GM18951 (cell line): ENCODE data around the gene ZNF593OS.

ENCODE experiments used
- POLR2A ChIP-seq: IDR thresholded peaks from 4 replicates; pipeline ENCODE4 v1.6.1; 2011; ENCODE audit warnings: mild to moderate bottlenecking; ENCODE audit not compliant: insufficient read length, insufficient read depth; ENCODE audit errors: extremely low read depth
- in situ Hi-C: fragments of 300-500 bp; cut with MboI; formaldehyde crosslinking; loops from one replicate; pipeline ENCODE4 v1.12.0; 2022; ENCODE audit warnings: low sequenced_read_pairs, mixed read lengths, inconsistent platforms; ENCODE audit not compliant: unreplicated experiment

The ZNF593OS gene

DNA sequence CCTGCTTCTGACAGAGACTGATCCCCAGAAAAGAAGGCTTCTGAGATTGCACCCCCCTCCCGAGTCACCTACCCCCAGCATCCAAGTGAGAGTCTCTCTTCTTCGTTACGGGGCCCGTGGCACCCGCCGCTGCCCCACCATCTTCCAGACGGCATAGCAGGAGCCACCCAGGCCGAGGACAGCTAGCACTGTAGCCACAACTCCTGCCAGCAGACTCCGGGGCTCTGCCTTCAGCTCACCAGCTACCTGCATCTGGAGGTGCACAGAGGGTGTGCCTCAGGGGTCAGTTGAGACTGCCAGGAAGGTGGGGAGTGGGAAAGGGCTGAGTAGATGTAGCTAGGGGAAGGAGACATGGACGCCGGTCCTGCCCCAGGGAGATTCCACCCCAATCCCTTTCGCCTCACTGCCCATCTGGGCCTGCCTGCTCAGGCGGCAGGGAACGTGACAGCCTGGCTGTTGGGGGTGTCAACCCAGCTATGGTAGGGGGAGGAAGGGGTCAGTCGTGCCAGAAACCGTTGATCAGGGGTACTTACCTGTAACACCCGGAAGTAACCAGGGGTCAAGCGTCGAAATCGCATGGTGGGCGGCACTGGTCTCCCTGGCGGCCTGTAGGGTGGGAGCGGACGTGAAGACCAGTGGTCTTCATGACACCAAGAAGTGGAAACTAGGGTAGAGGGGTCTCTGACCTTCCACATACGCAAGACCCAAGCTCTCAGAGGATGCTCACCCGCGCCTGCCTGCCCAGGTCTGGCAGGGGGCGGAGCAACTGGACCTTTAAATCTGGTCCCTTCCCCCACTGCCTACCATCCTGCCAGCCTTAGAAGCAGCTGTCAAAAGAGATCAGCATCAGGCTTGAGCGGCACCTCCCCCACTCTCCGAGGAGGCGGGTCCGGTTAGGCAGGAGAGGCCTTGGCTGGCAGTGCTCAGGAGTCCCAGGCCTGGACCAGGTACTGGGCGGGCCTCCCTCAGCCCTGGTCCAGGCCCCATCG lies at the start of gene ZNF593OS:
Gene ZNF593OS (minus strand): TSS at position 749 of the 989 bp plus-strand sequence. CDS start 171 bp downstream, at position 578.
- in situ Hi-C loops = no loop called here
- no peak for TF ChIP-seq POLR2A

DNA sequence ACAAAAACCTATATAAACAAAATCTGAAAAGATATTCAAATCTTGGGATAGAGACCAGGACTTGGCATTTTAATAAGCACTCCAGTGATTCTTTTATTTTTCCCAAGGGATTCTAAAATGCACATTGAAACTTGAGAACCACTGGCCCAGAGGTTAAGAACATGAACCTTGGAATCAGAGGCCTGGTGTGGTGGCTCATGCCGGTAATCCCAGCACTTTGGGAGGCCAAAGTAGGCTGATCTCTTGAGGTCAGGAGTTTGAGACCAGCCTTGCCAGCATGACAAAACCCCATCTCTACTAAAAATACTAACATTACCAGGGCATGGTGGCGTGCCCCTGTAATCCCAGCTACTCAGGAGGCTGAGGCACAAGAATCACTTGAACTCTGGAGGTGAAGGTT lies 49.5 kb upstream of the ZNF593OS start:
- TF ChIP-seq POLR2A = no peak
- in situ Hi-C loops = no loop called here

DNA sequence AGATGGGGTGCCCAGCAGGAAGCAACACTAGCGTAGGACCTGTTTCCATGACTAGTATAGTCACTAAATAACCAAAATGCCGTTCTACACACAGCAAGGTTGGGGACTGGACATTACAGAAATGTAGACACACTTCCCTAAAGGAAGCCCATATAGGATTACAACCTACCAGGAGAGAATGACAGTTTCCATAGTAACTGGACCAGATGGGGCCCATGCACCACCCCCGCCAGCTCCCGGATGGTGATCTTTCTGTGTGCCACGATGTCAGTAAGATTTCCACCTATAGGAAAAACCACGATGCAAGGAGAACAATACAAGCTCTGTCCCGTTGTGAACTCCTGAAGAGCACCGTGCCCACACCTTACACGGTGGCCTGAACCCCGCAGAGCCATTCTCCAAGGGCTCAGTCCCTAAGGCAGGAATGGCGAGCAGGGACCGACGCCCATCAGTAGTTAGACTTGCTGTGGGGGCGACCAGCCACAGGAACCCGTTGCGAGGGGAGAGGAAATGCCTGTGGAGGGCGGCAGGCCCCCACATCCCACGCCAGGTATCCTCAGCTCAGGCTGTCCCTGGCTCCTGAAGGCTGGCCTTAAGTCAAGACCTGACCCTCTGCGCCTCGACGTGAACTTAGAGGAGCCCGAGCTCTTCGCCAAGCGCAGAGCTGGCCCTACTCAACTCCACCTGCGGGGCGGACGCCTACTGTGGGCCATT lies 48.7 kb upstream of the ZNF593OS start:
- in situ Hi-C loops = no loop called here
- TF ChIP-seq POLR2A = no peak

DNA sequence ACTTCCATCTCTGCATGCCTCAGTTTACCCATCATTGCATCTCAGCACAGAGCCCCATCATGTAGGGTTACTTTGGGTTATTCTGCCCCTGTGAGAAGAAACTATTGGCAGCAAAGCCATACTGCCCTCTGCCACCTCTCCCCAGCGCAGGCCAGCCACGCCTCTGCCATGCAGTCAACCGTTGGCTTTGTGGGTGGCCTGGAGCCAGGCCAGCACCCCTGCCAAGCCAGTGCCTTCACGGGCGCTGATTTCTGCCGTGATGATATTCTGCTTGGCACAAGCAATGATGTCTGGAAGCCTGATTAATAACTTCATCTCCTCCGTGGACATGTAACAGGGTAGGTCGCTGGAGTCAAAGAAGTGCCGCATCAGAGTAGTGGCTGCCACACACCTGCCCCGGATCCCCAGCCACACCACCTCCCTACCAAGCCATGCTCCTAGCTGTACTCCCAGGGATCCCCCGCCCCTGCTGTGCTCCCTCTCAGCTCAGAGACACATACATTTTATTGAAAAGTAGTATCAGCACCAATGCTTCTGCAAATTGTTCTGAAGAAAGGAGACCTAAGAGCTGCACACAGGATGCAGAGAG lies 47.4 kb upstream of the ZNF593OS start:
- in situ Hi-C loops = no loop called here
- TF ChIP-seq POLR2A = no peak

DNA sequence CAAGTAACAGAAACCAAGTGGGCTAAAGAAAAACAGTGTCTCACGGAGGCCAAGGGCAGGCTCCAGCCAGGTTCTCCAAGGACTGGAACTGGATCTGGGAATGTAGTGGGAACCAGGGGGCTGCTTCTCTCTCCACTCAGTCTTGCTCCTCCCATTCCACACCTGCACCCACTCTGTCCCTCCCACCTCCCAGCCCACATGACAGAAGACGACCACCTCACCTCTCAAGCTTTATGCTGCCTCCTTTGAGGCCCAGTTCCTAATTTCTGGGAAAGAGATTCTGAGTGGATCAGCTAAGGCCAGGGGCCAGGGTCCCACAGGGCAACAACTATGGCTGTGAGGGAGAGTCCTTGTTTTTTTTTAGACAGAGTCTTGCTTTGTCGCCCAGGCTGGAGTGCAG lies 43.6 kb upstream of the ZNF593OS start:
- no peak for TF ChIP-seq POLR2A
- in situ Hi-C loops = no loop called here

DNA sequence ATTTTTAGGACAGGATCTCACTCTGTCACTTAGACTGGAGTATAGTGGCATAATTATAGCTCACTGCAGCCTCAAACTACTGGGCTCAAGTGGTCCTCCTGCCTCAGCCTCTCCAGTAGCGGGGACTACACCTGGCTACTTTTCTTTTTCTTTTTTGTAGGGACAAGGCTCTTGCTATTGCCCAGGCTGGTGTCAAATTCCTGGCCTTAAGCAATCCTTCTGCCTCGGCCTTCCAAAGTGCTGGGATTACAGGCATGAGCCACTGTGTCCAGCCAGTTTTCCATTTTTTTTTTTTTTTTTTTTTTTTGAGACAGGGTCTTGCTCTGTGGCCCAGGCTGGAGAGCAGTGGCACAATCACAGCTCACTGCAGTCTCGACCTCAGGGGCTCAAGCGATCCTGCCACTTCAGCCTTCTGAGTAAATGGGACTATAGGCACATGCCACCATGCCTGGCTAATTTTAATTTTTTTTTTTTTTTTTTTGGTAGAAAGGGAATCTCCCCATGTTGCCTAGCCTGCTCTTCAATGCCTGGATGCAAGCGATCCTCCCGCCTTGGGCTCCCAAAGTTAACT lies 41.8 kb upstream of the ZNF593OS start:
- in situ Hi-C loops = no loop called here
- no peak for TF ChIP-seq POLR2A

DNA sequence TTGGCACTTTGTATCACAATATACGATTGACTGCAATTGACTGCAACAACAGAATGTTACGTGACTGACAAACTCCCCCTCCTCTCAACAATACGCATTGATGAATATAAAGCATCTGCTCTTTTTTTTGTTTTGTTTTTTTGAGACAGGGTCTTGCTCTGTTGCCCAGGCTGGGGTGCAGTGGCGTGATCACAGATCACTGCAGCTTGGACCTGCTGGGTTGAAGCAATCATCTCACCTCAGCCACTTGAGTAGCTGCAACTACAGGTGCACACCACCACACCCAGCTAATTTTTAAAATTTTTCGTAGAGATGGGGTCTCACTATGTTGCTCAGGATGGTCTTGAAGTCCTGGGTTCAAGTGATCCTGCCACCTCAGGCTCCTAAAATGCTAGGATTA lies 41.1 kb upstream of the ZNF593OS start:
- in situ Hi-C loops = no loop called here
- TF ChIP-seq POLR2A = no peak

DNA sequence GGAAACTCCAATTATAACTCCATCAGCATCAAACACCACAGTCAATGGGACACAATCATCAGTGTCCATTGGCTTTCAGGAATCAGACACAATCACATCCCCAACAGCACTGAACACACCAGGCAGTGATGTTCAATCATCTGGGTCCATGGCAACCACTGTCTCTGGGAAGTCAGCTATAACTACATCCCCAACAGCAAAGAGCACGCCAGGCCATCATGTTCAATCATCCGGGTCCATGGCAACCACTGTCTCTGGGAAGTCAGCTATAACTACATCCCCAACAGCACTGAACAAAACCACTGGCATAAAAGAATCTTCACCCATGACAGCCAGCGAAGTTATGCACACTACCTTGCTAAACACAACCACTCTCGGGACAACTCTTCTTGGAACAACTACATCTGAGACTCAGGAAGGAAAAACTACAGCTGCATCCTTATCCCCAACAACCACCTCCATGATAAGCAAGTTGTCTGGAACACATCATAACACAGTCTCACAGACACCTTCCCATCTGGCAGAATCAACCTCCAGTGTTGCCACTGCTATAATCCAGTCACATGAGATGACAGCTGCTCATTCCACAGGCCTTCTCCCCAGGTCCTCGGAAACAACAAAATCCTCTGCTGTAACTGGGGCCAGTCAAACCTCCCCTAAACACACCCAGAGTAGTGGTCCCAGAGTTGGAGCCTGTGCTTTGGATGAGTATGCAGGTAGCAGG lies 38.7 kb upstream of the ZNF593OS start:
- TF ChIP-seq POLR2A = no peak

DNA sequence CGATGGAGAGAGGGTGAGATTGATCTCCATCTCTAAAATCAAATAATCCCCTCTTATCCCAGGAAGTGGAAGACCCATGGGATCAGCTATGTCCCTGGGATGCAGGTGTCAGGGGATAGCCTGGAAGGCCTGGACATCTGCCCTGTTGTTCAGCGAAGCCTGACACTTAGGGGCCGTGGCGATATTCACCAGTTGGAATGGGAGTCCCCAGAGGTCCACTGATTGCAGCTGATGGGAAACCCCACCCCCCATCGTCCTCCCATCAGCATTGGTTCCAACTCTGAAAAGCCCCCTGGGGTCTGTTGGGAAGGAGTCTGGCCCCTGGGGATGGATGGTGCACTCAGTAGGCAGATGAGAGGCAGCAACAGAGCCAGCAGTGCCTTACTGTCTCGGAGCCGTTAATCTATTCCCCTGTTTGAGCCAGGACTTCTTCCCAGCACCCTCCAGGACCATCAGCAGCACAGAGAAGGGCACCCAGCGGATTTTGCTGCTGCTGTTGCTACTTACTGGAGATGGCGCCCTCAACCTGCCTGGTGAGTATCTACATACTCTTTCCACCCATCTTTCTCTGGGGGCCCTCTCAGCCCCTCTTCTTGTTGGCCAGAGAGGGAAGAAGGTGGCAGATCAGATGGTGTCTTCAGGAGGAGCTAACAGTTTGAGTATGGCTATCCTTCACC lies 32.1 kb upstream of the ZNF593OS start:
- in situ Hi-C loops = no loop called here
- TF ChIP-seq POLR2A = no peak

More for the DNA sequence above, 38.7 kb upstream of the ZNF593OS start:
- in situ Hi-C loops = no loop called here

DNA sequence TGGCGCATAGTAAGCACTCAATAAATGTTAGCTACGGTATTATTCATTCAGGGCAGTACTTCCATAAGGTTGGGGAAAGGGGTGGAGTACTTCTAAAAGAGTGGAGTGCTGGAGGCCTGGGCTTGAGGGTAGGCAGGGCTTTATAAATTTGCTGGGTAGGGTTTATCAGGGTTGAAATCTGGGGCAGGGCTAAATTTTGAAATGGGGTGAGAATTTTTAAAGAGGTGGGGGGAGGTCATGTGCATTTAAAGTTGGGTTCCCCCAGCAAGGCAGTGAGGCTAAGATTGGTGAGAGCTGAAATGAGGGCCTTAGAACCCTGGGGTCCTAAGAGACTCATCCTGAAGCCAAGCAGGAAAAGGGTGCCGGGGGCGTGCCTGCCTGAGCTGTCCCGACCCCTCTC lies 28.8 kb upstream of the ZNF593OS start:
- TF ChIP-seq POLR2A = no peak
- in situ Hi-C loops = no loop called here

DNA sequence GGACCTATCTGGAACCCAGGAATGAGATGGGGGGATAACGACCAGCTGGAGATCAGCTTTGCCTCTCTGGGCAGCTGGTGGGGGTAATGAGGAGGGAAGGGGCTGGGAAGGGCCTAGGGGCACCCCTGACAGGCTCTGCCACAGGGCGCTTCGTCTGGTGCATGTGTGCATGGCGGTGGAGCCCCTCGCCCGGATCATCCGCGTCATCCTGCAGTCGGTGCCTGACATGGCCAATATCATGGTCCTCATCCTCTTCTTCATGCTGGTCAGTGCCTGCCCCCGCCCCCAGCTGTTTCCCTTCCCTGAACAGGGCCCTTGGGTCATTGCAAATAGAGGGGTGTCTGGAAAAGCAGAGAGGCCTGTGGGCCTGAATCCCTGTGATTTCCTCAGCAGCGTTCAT lies 26.2 kb upstream of the ZNF593OS start:
- TF ChIP-seq POLR2A = no peak
- in situ Hi-C loops = no loop called here

DNA sequence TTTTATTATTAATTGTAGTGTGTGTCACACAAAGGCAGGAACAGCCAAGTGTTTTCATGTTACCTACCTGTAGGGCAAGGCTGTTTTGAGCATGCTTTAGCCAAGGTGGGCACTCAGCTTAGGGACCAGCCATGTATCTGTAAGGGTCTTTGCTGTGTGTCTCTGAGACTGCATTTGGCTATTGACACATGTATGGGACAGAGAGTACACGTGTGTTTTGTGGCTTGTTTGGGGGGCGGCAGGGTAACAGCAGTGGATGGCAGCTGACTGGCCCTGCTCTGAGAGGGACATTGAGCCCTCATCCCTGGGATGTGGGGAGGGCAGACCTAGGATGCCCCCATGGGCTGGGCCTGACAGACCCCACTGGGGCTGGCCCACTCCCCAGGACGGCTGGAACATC lies 25.7 kb upstream of the ZNF593OS start:
- TF ChIP-seq POLR2A = no peak
- in situ Hi-C loops = no loop called here

DNA sequence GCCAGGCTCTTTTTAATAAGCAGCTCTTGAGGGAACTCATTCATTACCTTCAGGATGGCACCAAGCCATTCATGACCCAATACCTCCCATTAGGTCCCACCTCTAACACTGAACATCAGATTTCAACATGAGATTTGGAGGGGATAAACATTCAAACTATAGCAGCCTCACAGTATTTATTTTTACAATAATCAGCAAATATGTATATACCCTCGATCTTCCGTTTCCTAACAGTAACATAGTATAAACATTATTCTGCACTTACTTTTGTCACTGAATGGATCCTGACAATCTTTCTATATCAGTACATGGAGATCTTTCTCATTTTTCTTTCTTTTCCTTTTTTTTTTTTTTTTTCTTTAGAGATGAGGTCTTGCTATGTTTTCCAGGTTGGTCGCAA lies 24.2 kb upstream of the ZNF593OS start:
- in situ Hi-C loops = no loop called here

More for the DNA sequence above, 24.2 kb upstream of the ZNF593OS start:
- TF ChIP-seq POLR2A = no peak
